PFSK-1 (cell line): ENCODE data around the gene ZNF710.

ENCODE experiments used
- FOXP2 ChIP-seq: optimal IDR thresholded peaks from 2 replicates; pipeline ENCODE3; 2011; ENCODE audit warnings: borderline replicate concordance, control low read depth, inconsistent platforms; ENCODE audit not compliant: insufficient read depth; ENCODE audit errors: extremely low read length, extremely low read depth
- POLR2AphosphoS5 ChIP-seq: IDR thresholded peaks from 2 replicates; pipeline ENCODE4 v1.6.1; 2012; ENCODE audit warnings: low read depth, mild to moderate bottlenecking, control low read depth, low read length, moderate library complexity
- SIN3A ChIP-seq: IDR thresholded peaks from 2 replicates; pipeline ENCODE4 v1.6.1; 2012; ENCODE audit warnings: mild to moderate bottlenecking, low read length, moderate library complexity, borderline replicate concordance; ENCODE audit not compliant: insufficient read depth
- TAF1 ChIP-seq: IDR thresholded peaks from 2 replicates; pipeline ENCODE4 v1.6.1; 2012; ENCODE audit warnings: low read length, control low read depth, borderline replicate concordance; ENCODE audit not compliant: insufficient read depth
- TF ChIP-seq, protein P1 (sequence below), 2 experiments: IDR thresholded peaks; 2 replicates each; pipeline versions ENCODE4 v1.6.1 to v1.8.0; 2011 to 2012; ENCODE audit warnings: low read depth in 2 of 2, low read length in 2 of 2, control low read depth in 1 of 2, inconsistent platforms in 1 of 2, mild to moderate bottlenecking in 1 of 2, moderate library complexity in 1 of 2; ENCODE audit not compliant: insufficient read depth in 1 of 2

DNA sequence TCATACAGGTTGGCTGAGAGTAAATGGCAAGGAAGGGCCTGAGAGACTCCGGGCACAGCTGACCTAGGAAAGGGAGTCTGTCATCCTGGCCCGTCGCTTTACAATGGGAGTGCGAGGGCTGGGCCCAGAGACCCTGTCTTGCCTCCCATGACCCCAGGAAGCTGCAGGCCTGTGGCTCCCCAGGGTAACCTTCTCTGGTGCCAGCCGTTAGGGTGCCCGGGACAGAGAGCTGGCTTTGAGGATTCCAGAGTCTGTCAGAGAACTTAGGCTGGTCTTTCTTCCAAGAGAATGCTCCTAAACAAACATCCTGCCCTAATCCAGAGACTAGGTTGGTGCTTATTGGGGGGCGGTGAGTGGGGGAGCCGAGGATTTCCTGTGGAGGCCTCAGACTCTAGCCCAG is 18.5 kb downstream of the ZNF710 start:
- TF ChIP-seq POLR2AphosphoS5 (no peak), TAF1 (no peak), SIN3A (no peak), FOXP2 (no peak)
- TF ChIP-seq, protein P1, sequence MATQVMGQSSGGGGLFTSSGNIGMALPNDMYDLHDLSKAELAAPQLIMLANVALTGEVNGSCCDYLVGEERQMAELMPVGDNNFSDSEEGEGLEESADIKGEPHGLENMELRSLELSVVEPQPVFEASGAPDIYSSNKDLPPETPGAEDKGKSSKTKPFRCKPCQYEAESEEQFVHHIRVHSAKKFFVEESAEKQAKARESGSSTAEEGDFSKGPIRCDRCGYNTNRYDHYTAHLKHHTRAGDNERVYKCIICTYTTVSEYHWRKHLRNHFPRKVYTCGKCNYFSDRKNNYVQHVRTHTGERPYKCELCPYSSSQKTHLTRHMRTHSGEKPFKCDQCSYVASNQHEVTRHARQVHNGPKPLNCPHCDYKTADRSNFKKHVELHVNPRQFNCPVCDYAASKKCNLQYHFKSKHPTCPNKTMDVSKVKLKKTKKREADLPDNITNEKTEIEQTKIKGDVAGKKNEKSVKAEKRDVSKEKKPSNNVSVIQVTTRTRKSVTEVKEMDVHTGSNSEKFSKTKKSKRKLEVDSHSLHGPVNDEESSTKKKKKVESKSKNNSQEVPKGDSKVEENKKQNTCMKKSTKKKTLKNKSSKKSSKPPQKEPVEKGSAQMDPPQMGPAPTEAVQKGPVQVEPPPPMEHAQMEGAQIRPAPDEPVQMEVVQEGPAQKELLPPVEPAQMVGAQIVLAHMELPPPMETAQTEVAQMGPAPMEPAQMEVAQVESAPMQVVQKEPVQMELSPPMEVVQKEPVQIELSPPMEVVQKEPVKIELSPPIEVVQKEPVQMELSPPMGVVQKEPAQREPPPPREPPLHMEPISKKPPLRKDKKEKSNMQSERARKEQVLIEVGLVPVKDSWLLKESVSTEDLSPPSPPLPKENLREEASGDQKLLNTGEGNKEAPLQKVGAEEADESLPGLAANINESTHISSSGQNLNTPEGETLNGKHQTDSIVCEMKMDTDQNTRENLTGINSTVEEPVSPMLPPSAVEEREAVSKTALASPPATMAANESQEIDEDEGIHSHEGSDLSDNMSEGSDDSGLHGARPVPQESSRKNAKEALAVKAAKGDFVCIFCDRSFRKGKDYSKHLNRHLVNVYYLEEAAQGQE (IDR thresholded peaks at IDR 0.05; ENCODE audit: insufficient read depth in 1 of 2, low read depth in 2 of 2, low read length in 2 of 2): no peak
